Fibroblast of lung (primary cell): ENCODE measurements around the gene CPEB2.

Source experiments
- CTCF ChIP-seq, 2 donors: IDR thresholded peaks in 1 of 2; conservative IDR thresholded peaks in 1 of 2; 1 replicate in 1 of 2; 2 replicates in 1 of 2; pipeline ENCODE4 v1.5.1; 2011 to 2012; ENCODE audit warnings: low read length in 2 of 2, control low read depth in 1 of 2, inconsistent platforms in 1 of 2, low read depth in 1 of 2, mild to moderate bottlenecking in 1 of 2
- EZH2 ChIP-seq: IDR thresholded peaks from 2 replicates; pipeline ENCODE4 v1.5.1; 2012; ENCODE audit warnings: low read length, control low read depth, mild to moderate bottlenecking; ENCODE audit errors: missing control alignments

GRCh38 chr4:15109600-15109999 is 107.3 kb downstream of the CPEB2 start:
- no peak for TF ChIP-seq CTCF (conservative IDR thresholded peaks at IDR 0.05 in 1 of 2, IDR thresholded peaks at IDR 0.05 in 1 of 2; ENCODE audit: low read depth in 1 of 2, low read length in 2 of 2)
- no peak for TF ChIP-seq EZH2
